Measurements from ENCODE around the gene SOX10. TPM values are rescaled to one million over a fixed set of nuclear protein-coding genes. Genes with fewer than 3 reads are reported as not detected.

The SOX10 gene
- total RNA-seq, 1 experiment from 2014 or later = not detected

DNA sequence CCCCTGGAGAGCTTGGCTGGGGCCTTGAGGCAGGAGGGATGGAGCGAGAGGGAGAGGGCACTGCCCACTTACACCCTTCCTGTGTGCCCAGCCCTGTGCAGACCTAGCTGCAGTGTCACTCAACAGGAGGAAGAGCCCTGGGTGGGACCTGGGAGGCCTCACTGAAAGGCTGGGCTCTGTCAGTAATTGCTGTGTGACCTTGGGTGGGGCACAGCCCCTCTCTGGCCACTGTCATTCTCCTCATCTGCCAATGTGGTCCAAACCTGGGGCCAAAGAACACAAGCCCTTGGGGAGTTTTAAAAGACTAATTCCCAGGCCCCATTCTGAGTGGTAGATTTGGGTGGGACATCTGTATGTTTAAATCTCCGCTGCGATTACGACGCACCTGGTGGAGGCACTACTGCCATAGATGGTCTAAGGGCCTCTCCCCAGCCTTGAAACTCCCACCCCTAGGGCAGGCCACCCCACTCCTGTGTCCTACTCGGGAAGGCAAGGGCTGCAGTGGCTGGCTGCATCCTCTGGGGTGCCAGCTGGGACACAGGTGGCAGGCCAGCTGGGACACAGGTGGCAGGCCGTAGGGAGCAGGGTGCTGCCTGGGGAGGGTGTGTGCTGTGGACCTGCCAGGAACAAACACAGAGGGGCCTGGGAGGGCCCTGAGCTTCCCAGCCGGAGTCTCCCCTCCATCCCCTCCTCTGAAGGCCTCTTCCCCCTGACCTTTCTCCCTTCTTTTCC, 12.3 kb upstream of the SOX10 start:
- H3K9me3 Mint-ChIP-seq (ENCODE audit: unreplicated experiment) = no peaks in the 10 kb centered on the region
- no peaks in the 10 kb centered on the region for H3K27me3 Mint-ChIP-seq (ENCODE audit: insufficient read depth, unreplicated experiment)
- ChIA-PET CTCF (no interaction called here), POLR2A (no interaction called here)
- no TSS peak for BruUV-seq (replicated peaks)
- H3K36me3 ChIP-seq (ENCODE audit: control insufficient read depth, insufficient read depth, low read length) = no peaks in the 10 kb centered on the region
- intact Hi-C loops (cut with micrococcal nuclease; ENCODE audit: unreplicated experiment) = no loop called here
- H3K4me3 ChIP-seq (ENCODE audit: low read depth, low read length) = no peak overlapping the region
- no peaks in the 10 kb centered on the region for H3K9me3 ChIP-seq
- no peak for DNase-seq
- H3K4me3 Mint-ChIP-seq (ENCODE audit: unreplicated experiment) = no peak overlapping the region
- H3K27me3 ChIP-seq (replicated peaks; ENCODE audit: control insufficient read depth, insufficient read depth, low read length) = no peaks in the 10 kb centered on the region
- no peaks in the 10 kb centered on the region for H3K4me1 ChIP-seq
- TF ChIP-seq, protein P1, sequence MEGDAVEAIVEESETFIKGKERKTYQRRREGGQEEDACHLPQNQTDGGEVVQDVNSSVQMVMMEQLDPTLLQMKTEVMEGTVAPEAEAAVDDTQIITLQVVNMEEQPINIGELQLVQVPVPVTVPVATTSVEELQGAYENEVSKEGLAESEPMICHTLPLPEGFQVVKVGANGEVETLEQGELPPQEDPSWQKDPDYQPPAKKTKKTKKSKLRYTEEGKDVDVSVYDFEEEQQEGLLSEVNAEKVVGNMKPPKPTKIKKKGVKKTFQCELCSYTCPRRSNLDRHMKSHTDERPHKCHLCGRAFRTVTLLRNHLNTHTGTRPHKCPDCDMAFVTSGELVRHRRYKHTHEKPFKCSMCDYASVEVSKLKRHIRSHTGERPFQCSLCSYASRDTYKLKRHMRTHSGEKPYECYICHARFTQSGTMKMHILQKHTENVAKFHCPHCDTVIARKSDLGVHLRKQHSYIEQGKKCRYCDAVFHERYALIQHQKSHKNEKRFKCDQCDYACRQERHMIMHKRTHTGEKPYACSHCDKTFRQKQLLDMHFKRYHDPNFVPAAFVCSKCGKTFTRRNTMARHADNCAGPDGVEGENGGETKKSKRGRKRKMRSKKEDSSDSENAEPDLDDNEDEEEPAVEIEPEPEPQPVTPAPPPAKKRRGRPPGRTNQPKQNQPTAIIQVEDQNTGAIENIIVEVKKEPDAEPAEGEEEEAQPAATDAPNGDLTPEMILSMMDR (IDR thresholded peaks at IDR 0.05; ENCODE audit: insufficient read depth in 1 of 2, low read depth in 1 of 2, low read length in 1 of 2, severe bottlenecking in 1 of 2, unreplicated experiment in 1 of 2) = no peak
- H3K36me3 Mint-ChIP-seq (ENCODE audit: insufficient read depth, unreplicated experiment) = no peaks in the 10 kb centered on the region
- H3K27ac Mint-ChIP-seq (ENCODE audit: unreplicated experiment) = no peak overlapping the region
- no peaks in the 10 kb centered on the region for H3K4me1 Mint-ChIP-seq (ENCODE audit: low read depth, unreplicated experiment)

DNA sequence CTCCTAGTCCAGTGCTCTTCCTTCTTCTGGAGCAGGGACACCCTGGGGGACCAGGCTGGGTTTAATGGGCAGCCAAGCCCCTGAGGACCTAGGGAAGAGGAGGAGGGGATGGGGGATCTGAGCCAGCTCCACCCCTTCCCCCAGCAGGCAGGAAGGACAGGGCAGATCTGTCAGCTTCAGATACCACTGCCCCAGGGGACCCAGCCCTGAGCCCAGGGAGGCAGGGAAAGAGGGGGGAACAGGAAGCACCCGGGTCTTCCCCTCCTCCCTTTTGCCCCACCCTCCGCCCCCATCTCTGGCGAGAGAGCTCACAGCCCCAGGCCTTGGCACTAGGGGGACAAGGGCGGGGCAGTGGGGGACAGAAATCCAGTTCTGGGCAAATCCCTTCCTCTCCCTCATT, 11.7 kb upstream of the SOX10 start:
- Mint-ChIP-seq H3K9me3 (ENCODE audit: unreplicated experiment) (no peaks in the 10 kb centered on the region), H3K36me3 (ENCODE audit: insufficient read depth, unreplicated experiment) (no peaks in the 10 kb centered on the region), H3K27ac (ENCODE audit: unreplicated experiment) (no peak overlapping the region), H3K4me3 (ENCODE audit: unreplicated experiment) (no peak overlapping the region), H3K4me1 (ENCODE audit: low read depth, unreplicated experiment) (no peaks in the 10 kb centered on the region), H3K27me3 (ENCODE audit: insufficient read depth, unreplicated experiment) (no peaks in the 10 kb centered on the region)
- POLR2A ChIA-PET = interaction anchor here (0.6 kb wide), 1 partner anchor 9 kb away, joined by 3 read pairs; no protein-coding TSS in a partner anchor
- BruUV-seq (replicated peaks) = no TSS peak
- Histone ChIP-seq H3K36me3 (ENCODE audit: control insufficient read depth, insufficient read depth, low read length) (no peaks in the 10 kb centered on the region), H3K9me3 (no peaks in the 10 kb centered on the region), H3K4me1 (no peaks in the 10 kb centered on the region), H3K4me3 (ENCODE audit: low read depth, low read length) (no peak overlapping the region), H3K27me3 (replicated peaks; ENCODE audit: control insufficient read depth, insufficient read depth, low read length) (no peaks in the 10 kb centered on the region)
- CTCF ChIA-PET = no interaction called here
- intact Hi-C loops (cut with micrococcal nuclease; ENCODE audit: unreplicated experiment) = no loop called here
- TF ChIP-seq, protein P1 (IDR thresholded peaks at IDR 0.05; ENCODE audit: insufficient read depth in 1 of 2, low read depth in 1 of 2, low read length in 1 of 2, severe bottlenecking in 1 of 2, unreplicated experiment in 1 of 2) = no peak
- no peak for DNase-seq

DNA sequence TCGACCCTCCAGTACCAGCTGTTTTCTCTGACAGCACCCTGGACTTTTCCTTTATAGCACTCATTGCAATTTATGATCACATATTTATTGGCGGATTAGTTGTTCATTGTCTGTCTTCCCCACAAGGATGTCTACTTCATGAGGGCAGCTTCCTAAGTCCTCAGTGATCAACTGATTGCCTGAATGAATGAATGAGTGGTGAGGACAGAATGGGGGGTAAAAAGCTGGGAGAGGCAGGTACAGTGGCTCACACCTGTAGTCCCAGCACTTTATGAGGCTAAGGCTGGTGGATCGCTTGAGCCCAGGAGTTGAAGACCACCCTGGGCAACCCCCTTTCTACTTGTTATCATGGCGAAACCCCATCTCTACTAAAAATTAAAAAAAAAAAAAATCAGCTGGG, 11.1 kb upstream of the SOX10 start:
- Mint-ChIP-seq H3K27ac (ENCODE audit: unreplicated experiment) (no peak overlapping the region), H3K4me1 (ENCODE audit: low read depth, unreplicated experiment) (no peaks in the 10 kb centered on the region), H3K36me3 (ENCODE audit: insufficient read depth, unreplicated experiment) (no peaks in the 10 kb centered on the region), H3K4me3 (ENCODE audit: unreplicated experiment) (no peak overlapping the region), H3K27me3 (ENCODE audit: insufficient read depth, unreplicated experiment) (no peaks in the 10 kb centered on the region), H3K9me3 (ENCODE audit: unreplicated experiment) (no peaks in the 10 kb centered on the region)
- ChIA-PET CTCF (no interaction called here), POLR2A (interaction anchor here (0.6 kb wide), 2 partner anchors 10 to 139 kb away, joined by 3 read pairs; no protein-coding TSS in a partner anchor)
- Histone ChIP-seq H3K27me3 (replicated peaks; ENCODE audit: control insufficient read depth, insufficient read depth, low read length) (no peaks in the 10 kb centered on the region), H3K36me3 (ENCODE audit: control insufficient read depth, insufficient read depth, low read length) (no peaks in the 10 kb centered on the region), H3K4me1 (no peaks in the 10 kb centered on the region), H3K9me3 (no peaks in the 10 kb centered on the region), H3K4me3 (ENCODE audit: low read depth, low read length) (no peak overlapping the region)
- DNase-seq = no peak
- intact Hi-C loops (cut with micrococcal nuclease; ENCODE audit: unreplicated experiment) = no loop called here
- TF ChIP-seq, protein P1 (IDR thresholded peaks at IDR 0.05; ENCODE audit: insufficient read depth in 1 of 2, low read depth in 1 of 2, low read length in 1 of 2, severe bottlenecking in 1 of 2, unreplicated experiment in 1 of 2) = no peak
- BruUV-seq (replicated peaks) = no TSS peak

Data from Caco-2 (cell line).